Medulla oblongata (tissue), 1 donor: ENCODE results near the gene SYTL5.

Source experiments
- DNase-seq: peaks from one replicate; pipeline ENCODE4 v3.0.0-alpha.2; 2015; ENCODE audit errors: extremely low spot score

Gene SYTL5

DNA sequence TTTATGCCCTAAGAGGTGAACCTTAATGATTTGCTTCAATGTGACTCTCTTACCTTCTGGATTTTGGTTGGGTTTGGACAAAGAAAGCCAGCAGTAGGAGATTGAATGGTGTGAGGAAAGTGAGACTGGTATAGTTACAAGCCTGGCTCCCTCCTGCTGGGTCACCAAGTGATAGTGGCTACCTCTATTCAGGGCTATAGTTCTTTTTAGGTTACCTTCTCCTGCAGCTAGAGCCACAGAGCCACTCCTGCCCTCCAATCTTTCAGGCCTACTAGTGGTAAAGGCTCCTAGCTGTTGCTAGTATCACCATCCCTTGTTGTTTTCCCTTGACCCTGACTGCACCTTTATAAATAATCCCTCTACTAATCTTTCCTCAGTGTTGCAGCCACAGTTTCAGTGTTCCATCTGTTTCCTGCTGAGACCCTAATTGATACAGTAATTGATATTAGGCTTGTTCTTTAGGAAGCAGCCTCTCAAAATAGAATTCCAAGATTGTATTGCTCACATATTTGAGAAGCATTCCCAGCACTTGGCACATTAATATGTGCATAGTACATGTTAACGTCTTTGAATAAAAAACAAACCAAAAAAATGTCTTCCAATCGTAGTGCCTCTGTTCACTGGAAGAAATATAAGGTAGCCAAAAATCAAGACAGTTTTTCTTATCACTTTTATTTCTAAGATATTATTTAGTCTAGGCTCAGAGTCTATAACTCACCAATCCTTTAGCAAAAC lies 132.0 kb downstream of the SYTL5 start:
- no peak for DNase-seq

GRCh38 chrX:38138900-38139299 lies 132.5 kb downstream of the SYTL5 start:
- no peak for DNase-seq

DNA sequence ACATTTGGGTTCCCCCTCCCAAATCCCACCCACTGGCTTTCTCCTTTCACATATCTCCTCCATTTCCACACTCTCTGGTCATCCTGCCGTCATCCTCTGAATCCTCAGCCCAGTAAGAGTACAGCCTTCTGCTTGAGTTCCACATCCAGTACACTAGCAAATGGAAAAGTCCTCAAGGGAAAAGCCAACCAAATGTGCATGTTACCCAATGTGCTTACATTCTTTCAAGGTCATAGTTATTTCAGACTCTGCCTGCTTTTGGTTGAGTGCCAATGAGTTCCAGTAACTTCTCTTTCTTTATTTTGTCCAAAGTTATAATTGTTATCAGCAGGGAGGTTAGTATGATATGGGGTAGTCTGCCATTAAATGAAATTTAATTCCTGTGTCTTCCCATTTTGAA lies 136.3 kb downstream of the SYTL5 start:
- DNase-seq: no peak

- DNase-seq: no peak
These were observed 142.7 kb downstream of the SYTL5 start for GRCh38 chrX:38149016-38149415.

GRCh38 chrX:38150993-38151392 lies 144.6 kb downstream of the SYTL5 start:
- DNase-seq: no peak

DNA sequence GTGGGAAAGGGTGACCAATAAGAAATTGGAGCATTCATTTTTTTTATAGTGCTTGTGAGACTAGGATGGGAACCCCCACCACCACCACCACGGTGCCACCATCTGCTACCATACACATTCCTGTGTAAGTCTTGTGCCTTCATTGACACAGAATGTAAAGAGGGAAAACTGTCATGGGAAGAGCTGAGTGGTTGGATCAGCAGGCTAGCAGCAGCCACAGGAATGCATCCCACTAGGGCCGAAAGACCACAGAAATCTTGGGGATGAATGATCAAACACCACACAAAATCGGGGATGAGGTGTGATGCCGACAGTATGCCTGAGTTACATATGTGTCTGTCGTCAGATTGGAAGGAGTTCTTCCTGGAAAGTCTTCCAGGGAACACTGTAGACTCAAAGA lies 145.1 kb downstream of the SYTL5 start:
- no peak for DNase-seq

DNA sequence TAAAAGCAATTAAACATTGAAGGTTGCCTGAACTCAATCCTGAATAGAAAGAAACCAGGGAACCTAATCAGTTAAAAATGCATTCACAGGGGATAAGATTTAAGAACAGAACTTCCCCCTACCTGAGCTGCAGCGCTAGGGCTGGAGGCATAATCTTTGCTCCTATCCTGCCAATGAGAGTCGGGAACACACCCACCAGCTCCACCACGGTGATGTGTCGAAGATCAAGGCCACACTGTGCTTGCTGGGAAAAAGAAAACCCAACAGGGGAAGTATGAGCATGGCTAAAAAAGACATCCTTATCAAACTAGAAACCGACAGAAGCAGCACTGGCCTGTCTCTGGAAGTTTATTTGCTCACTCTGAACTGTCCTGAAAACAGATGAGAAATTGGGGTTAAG lies 148.0 kb downstream of the SYTL5 start:
- no peak for DNase-seq

DNA sequence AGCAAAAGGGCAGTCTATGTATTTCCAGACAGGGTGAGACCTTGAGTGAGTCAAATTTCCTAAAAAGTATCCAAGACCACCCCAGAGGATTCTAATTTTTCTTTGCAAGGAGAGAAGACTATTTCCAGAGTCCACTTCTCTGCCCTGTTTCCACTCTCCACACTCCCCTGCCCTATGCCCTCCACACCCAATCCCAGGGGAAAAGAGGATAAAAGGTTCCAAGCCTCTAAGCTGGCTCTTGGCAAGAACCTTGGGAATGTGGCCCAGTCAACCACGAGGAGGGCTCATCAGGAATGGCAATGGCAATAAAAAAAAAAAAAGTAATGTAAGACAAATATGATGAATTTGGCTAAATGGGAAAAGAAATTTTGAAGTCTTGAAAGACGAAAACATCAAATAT lies 148.5 kb downstream of the SYTL5 start:
- peak; percentile 17 for DNase-seq

- DNase-seq: no peak
These were observed 150.5 kb downstream of the SYTL5 start for GRCh38 chrX:38156838-38157237.

GRCh38 chrX:38163193-38163592 lies 156.8 kb downstream of the SYTL5 start:
- DNase-seq: no peak

- DNase-seq: no peak
These were observed 158.7 kb downstream of the SYTL5 start for GRCh38 chrX:38165023-38165422.

- peak; percentile 12 for DNase-seq
These were observed 160.2 kb downstream of the SYTL5 start for GRCh38 chrX:38166478-38167083.

GRCh38 chrX:38170556-38170955 lies 164.2 kb downstream of the SYTL5 start:
- no peak for DNase-seq

GRCh38 chrX:38172596-38172995 lies 166.2 kb downstream of the SYTL5 start:
- DNase-seq: no peak

- DNase-seq: no peak
These were observed 168.8 kb downstream of the SYTL5 start for GRCh38 chrX:38175139-38175538.

GRCh38 chrX:38178396-38178795 lies 172.0 kb downstream of the SYTL5 start:
- DNase-seq: no peak
